Measurements from ENCODE around the gene TNFRSF19. TPM values are rescaled to one million over a fixed set of nuclear protein-coding genes. Genes with fewer than 3 reads are reported as not detected.

Gene TNFRSF19
- total RNA-seq, 4 donors from 2014 or later = 2.0 to 74.2 (median 4.2) TPM

DNA sequence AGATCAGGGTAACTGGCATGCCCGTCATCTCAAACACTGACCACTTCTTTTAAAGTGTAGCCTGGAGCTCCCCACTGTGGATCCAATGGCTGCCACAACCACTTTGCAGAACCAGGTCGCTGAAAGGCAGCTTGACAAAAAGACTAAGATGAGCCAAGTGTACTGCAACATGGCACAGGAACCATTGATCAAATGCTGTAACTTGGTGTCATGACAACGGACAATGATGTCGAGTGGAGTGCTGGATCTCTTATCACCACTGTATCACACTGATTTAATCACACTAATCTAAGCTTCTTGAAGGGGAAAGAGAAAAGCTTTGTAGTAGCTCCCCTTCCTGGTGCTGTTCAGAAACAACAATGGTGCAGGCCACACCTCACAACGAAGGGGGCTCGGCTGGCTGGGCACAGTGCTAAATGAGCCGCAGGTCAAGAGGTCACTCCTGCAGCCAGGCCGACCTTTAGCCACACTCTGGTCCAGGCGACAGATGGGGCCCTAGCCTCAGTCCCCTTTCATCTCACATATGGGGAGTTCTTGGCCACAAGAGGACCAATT, 2.2 kb upstream of the TNFRSF19 start:
- Histone ChIP-seq H3K4me1 (no peaks in the 10 kb centered on the region), H3K4me3 (no peak overlapping the region), H3K36me3 (no peaks in the 10 kb centered on the region), H3K27ac (no peak overlapping the region), H3K9me3 (no peaks in the 10 kb centered on the region), H3K27me3 (no peaks in the 10 kb centered on the region)
- no peak for DNase-seq
- TF ChIP-seq, protein P1, sequence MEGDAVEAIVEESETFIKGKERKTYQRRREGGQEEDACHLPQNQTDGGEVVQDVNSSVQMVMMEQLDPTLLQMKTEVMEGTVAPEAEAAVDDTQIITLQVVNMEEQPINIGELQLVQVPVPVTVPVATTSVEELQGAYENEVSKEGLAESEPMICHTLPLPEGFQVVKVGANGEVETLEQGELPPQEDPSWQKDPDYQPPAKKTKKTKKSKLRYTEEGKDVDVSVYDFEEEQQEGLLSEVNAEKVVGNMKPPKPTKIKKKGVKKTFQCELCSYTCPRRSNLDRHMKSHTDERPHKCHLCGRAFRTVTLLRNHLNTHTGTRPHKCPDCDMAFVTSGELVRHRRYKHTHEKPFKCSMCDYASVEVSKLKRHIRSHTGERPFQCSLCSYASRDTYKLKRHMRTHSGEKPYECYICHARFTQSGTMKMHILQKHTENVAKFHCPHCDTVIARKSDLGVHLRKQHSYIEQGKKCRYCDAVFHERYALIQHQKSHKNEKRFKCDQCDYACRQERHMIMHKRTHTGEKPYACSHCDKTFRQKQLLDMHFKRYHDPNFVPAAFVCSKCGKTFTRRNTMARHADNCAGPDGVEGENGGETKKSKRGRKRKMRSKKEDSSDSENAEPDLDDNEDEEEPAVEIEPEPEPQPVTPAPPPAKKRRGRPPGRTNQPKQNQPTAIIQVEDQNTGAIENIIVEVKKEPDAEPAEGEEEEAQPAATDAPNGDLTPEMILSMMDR (IDR thresholded peaks at IDR 0.05) = no peak
- TF ChIP-seq POLR2A (IDR thresholded peaks at IDR 0.05) = no peak
- intact Hi-C loops (cut with DNase I; ENCODE audit: low total_unique reads) = no loop called here

DNA sequence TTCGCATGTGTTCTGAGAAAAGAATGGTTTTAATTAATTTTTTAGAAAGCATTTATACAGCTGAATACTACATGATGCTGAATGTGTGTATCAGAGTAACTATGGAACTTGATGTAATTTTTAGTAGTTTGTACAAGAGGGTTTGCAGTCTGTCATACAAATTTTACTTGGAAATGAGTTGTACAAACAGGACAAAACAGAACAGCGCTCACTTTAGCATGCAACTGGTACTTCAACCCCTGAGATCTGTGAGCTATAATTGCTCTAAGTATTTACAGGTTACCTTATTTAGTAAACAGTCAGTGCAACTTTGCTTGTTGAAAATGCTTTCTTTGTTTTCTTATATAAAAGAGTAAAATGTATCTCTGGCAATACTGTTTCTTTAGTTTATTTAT, 706 bp downstream of the TNFRSF19 start:
- Histone ChIP-seq H3K4me1 (no peaks in the 10 kb centered on the region), H3K9me3 (no peaks in the 10 kb centered on the region), H3K36me3 (no peaks in the 10 kb centered on the region), H3K4me3 (no peak overlapping the region), H3K27me3 (no peaks in the 10 kb centered on the region), H3K27ac (no peak overlapping the region)
- TF ChIP-seq, protein P1 (IDR thresholded peaks at IDR 0.05) = no peak
- no peak for TF ChIP-seq POLR2A (IDR thresholded peaks at IDR 0.05)
- intact Hi-C loops (cut with DNase I; ENCODE audit: low total_unique reads) = no loop called here
- no peak for DNase-seq

DNA sequence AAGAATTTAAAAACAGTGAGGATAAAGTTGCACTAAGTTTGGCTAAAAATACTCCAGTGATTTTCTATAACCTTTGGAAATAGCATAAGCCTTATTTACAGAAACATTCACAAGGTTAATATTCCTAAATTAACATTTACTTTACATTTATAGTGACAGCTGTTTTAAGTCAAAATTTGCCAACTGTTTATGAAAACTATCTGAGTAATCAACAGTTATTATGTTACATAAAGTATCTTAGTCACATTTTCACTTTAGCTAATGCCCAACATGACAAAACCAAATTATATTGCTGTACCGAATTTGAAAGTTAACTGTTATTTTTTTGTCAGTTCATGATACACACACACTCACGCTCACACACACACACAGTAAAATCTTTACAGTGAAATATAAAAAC, 1.2 kb downstream of the TNFRSF19 start:
- intact Hi-C loops (cut with DNase I; ENCODE audit: low total_unique reads) = no loop called here
- Histone ChIP-seq H3K27ac (no peak overlapping the region), H3K4me1 (no peaks in the 10 kb centered on the region), H3K4me3 (no peak overlapping the region), H3K9me3 (no peaks in the 10 kb centered on the region), H3K36me3 (no peaks in the 10 kb centered on the region), H3K27me3 (no peaks in the 10 kb centered on the region)
- no peak for TF ChIP-seq POLR2A (IDR thresholded peaks at IDR 0.05)
- TF ChIP-seq, protein P1 (IDR thresholded peaks at IDR 0.05) = no peak
- no peak for DNase-seq

DNA sequence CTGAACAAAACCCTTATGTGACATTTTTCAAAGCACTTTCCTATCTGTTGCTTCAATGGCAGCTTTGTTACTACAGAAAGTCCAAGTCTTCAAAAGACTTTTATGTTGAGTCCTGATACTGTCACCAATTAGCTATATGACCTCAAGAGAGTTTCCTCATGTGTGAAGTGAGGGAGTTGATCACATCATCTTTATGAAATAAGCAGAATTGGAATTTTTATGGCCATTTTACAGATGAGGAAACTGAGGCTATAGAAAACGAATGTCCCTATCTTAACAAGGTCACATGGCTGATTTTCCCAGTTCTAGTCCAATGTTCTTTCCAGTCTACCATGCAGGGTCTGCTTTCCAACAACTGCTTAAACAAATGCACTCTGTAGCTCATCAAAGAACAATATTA, 2.6 kb downstream of the TNFRSF19 start:
- intact Hi-C loops (cut with DNase I; ENCODE audit: low total_unique reads) = no loop called here
- DNase-seq = no peak
- TF ChIP-seq, protein P1 (IDR thresholded peaks at IDR 0.05) = no peak
- no peak for TF ChIP-seq POLR2A (IDR thresholded peaks at IDR 0.05)
- Histone ChIP-seq H3K27ac (no peak overlapping the region), H3K36me3 (no peaks in the 10 kb centered on the region), H3K4me1 (no peaks in the 10 kb centered on the region), H3K4me3 (no peak overlapping the region), H3K9me3 (no peaks in the 10 kb centered on the region), H3K27me3 (no peaks in the 10 kb centered on the region)

DNA sequence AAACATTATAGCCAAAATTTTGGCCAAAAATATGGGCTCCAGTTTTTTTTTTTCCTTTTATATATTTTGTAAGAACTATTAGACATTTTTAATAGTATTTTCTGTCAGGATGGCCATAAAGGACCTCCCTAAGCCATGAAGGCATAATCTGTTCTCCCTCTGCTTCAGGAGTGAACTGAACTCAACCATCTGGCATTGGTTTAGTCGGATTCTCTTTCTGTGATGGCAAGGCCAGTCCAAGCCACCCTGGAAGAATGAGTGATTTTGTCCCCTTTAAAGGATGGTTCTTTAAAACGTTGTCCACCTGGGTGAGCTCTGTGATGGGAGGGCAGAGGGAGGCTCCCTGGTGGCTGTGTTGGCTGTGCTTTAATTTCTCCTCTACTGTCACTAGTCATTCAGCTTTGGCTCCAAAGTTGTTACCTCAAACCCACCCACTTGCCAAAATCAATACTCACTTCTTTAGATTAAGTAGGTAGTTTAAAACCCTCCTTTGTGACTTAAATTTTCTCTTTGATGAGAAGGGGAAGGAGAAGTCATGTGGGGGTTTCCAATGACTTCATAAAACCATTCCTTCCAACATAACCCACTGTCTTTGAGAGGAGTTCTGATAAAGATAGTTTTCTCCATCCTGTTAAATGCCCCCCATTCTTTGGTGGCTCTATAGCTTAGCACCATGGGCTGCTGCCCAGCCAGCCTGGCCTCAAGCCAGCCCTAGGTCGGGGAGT, 4.4 kb downstream of the TNFRSF19 start:
- H3K27me3 ChIP-seq = no peaks in the 10 kb centered on the region
- no peaks in the 10 kb centered on the region for H3K9me3 ChIP-seq
- H3K27ac ChIP-seq = no peak overlapping the region
- H3K36me3 ChIP-seq = no peaks in the 10 kb centered on the region
- DNase-seq = no peak
- no peak overlapping the region for H3K4me3 ChIP-seq
- H3K4me1 ChIP-seq = no peaks in the 10 kb centered on the region
- intact Hi-C loops (cut with DNase I; ENCODE audit: low total_unique reads) = no loop called here
- TF ChIP-seq, protein P1 (IDR thresholded peaks at IDR 0.05) = no peak
- TF ChIP-seq POLR2A (IDR thresholded peaks at IDR 0.05) = no peak

Data from uterus (tissue), 4 donors.